ENCODE results near the gene RNF40.

RNF40 gene

DNA sequence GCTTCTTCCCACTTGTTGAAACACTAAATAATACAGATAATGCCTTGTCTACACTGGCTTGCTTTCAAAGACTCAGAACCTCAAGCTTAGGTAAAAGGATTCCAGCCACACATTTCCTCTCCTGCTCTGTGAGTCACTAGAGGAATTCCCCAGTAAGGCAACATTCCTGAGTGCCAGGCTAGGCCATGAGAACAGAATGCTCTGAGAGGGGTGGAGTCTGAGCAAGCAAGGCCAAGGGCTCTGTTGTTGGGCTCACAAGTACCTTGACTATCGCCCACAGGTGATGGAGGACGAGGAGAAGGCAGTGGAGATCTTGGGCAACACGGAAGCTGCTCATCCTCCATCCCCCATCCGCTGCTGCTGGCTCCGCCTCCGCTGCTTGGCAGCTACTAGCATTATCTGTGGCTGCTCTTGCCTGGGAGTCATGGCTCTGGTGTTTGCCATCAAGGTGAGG is 20.6 kb upstream of the RNF40 start:
- no peak for DNase-seq

DNA sequence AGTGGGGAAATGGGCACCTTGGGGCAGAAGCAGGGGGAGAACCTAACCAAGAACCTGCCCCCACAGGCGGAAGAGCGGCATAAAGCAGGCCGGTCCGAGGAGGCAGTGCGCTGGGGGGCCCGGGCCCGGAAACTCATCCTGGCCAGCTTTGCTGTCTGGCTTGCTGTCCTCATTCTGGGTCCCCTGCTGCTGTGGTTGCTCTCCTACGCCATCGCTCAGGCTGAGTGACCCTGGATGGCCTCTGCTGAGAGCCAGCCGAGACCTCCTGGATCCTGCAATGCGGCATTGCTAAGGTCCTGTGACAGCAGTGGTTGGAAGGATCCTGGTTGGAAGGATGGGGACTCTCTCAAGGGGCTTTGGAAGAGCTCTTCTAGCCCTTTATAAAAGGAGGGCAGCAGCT is 18.4 kb upstream of the RNF40 start:
- DNase-seq = no peak

DNA sequence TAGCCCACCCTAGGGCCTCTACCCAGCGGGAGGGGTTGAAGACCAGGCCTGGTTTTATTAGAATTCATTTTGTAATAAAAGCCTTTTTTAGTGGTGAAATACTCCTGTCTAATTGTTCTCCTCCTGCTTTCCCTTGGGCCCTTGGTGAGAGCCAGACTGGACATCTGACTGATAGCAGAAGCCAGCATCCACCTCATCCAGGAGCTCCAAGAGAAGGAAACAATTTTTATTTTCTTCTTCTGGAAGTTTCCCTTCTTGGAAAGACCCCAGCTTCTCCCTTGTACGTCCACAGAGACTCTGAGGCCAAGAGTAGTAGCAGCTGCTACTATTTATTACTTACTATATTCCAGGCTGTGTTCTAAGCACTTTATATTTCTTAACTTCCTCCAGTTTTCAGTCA is 17.9 kb upstream of the RNF40 start:
- DNase-seq = no peak

DNA sequence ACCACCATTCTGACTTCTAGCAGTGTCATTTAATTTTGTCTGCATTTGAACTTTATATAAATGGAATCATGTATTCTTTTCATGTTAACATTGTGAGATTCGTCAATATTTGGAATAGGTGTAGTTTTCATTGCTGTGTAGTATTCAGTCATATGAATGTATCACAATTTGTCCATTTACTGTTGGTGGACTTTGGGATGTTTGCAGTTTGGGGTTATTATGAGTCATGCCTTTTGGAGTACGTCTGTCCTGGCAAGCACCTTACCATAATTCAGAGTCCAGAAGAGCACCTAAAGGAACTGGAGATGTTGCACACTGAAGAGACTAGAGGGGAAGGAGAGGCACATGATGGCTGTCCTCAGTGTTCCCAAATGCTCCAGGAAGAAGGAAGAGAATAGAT is 17.0 kb upstream of the RNF40 start:
- no peak for DNase-seq

GRCh38 chr16:30746638-30747175 is 15.4 kb upstream of the RNF40 start:
- no peak for DNase-seq

DNA sequence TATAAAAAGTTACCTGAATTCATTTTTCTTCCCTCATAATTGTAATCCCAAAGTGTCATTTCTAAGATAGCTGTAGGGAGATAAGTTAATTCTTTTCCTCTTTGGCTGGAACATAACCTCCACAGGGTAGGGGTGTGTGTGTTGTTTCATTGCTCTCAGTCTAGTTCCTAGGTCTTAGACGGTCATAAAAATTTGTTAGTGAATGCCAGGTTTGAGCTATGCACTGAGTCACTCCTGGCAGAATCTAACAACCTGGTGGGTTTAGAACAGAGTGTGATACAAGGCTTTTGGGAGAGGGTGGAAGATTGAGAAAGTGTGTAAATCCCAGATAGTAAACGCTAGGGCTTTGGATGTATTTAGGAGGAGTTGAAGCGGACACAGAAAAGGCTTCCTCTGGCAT is 14.8 kb upstream of the RNF40 start:
- no peak for DNase-seq

DNA sequence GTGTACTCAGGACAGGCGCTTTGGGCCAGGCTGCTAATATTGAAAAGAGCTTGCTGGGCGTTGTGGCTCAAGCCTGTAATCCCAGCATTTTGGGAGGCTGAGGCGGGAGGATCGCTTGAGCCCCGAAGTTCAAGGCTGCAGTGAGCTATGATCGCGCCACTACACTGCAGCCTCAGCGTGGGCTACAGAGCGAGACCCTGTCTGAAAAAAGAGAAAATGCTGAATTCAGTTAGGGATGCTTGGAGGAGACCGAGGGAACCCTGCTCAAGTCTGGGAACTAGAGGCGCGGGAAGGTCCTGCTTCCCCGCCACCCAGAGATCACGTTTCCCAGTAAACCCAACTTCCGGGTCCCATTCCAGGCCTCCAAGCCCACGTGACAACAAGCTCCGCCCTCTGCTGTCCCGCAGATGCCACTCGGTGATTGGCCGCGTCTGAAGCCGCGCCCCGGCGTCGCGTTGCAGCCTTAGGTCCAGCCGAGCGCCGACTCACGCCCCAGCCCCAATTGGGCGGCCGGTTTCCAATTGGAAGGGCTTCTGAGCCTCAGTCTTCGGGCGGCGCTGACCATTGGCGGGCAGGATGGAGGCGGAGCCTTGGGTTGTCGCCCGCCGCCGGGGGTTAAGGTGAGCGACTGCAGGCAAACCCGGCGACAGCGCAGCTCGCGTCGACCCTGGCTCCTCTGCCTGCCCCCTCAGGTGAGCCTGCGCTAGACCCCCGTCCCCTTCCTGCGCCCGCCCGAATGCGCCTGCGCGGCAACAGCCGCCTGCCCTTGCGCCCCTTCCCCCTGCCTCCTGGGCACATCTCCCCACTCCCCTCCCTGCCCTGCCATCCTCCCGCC is 14.1 kb upstream of the RNF40 start, which contains the start of gene PHKG2:
TSS of gene PHKG2 (plus strand) at position 627 of the 835 bp plus-strand sequence. CDS start 396 bp downstream, outside the sequence.
- DNase-seq = peak; percentile 98 to 99

DNA sequence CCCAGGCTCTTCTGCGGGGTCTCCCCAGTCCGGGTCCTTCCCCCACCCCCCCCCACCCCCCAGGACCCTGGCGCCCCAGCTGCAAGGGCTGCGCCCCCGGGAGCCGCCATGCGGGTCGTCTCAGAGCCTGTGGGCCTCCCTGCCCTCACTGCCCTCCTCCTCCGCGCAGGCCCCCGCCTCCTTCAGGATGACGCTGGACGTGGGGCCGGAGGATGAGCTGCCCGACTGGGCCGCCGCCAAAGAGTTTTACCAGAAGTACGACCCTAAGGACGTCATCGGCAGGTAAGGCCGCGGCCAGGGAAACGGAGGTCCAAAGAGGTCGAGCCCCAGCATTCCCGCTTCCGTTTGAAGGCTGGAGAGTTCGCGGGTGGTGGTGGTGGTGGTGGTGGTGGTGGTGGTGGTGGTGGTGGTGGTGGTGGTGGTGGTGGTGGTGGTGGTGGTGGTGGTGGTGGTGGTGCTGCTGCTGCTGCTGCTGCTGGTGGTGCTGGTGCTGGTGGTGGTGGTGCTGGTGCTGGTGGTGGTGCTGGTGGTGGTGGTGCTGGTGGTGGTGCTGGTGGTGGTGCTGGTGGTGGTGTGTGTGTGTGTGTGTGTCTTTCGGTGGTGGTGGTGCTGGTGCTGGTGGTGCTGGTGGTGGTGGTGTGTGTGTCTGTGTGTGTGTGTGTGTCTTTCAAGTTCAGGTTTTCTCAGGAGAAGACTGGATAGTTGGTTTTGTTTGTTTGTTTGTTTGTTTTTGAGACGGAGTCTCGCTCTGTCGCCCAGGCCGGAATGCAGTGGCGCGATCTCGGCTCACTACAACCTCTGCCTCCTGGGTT is 13.3 kb upstream of the RNF40 start:
- DNase-seq = peak; percentile 25 to 36

DNA sequence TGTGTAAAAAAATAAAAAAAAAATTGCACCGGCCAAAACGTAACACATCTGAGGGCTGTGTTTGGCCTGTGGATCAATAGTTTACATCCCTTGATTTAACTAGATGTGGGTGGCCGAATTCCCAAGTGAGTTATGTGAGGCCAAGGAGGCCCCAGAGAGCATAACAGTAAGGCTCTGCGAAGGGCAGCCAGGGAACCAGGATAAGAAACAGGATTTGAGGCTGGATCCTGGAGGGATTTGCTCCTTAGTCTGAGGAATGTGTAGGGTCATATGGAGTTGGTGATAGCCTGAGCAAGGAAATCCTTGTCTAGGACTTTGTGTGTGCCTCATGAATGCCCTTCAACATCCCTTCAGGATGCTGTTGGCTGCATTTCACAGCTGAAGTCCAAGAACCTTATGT is 11.9 kb upstream of the RNF40 start:
- no peak for DNase-seq

- no peak for DNase-seq
Observed at GRCh38 chr16:30750876-30751465, 11.2 kb upstream of the RNF40 start.

DNA sequence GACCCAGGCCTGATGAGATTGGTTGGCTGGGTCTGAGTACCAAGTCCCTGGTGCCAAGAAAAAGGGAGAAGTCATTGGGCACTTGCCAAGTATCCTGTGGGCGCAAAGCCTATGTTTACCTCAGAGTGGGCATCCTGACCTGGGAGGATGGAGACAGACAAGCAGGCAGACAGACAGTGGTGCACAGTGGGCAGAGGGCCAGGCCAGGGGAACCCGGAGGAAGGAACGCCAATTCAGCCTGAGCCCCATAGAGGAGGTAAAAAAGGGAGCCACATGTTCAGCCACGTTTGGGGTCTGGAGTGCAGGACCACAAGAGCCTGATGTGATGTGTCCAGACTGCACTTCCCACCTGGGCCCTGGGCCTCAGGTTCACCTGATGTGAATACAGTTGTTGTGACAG is 8.5 kb upstream of the RNF40 start:
- DNase-seq = no peak

DNA sequence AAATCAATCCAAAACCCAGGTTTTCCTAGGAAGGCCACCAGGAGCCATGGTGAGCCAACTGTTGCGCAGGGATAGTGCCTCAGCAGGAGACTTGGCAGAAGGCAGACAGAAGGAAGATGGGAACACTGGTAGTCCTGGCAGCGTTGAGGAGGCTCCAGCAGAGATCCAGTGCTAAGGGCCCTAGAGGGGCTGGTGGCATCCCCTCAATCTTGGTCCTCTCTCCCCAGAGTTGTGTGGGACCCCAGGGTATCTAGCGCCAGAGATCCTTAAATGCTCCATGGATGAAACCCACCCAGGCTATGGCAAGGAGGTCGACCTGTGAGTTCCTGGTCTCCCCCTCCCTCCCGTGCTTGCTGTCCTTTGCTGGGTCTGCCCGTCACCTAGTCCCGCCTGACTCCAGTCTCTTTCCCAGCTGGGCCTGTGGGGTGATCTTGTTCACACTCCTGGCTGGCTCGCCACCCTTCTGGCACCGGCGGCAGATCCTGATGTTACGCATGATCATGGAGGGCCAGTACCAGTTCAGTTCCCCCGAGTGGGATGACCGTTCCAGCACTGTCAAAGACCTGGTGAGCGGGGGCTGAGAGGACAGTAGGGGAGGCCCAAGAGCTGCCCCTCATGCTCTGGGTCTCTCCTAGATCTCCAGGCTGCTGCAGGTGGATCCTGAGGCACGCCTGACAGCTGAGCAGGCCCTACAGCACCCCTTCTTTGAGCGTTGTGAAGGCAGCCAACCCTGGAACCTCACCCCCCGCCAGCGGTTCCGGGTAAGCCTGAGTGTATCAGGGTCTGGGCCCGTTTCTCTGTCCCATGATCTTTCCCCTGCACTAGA is 6.0 kb upstream of the RNF40 start:
- no peak for DNase-seq

DNA sequence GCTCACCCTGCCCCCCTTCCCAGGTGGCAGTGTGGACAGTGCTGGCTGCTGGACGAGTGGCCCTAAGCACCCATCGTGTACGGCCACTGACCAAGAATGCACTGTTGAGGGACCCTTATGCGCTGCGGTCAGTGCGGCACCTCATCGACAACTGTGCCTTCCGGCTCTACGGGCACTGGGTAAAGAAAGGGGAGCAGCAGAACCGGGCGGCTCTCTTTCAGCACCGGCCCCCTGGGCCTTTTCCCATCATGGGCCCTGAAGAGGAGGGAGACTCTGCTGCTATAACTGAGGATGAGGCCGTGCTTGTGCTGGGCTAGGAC is 5.4 kb upstream of the RNF40 start:
- no peak for DNase-seq

- DNase-seq = no peak
Observed at GRCh38 chr16:30757316-30757715, 4.8 kb upstream of the RNF40 start.

GRCh38 chr16:30758988-30759491 is 3.1 kb upstream of the RNF40 start:
- no peak for DNase-seq

GRCh38 chr16:30760001-30760559 is 2.0 kb upstream of the RNF40 start:
- DNase-seq = no peak

- no peak for DNase-seq
Observed at GRCh38 chr16:30760577-30761426, 1.3 kb upstream of the RNF40 start.

GRCh38 chr16:30761427-30761927 is 645 bp upstream of the RNF40 start:
- DNase-seq = peak; percentile 45 to 59

- DNase-seq = no peak
Observed at GRCh38 chr16:30762991-30763725, 1.0 kb downstream of the RNF40 start.

DNA sequence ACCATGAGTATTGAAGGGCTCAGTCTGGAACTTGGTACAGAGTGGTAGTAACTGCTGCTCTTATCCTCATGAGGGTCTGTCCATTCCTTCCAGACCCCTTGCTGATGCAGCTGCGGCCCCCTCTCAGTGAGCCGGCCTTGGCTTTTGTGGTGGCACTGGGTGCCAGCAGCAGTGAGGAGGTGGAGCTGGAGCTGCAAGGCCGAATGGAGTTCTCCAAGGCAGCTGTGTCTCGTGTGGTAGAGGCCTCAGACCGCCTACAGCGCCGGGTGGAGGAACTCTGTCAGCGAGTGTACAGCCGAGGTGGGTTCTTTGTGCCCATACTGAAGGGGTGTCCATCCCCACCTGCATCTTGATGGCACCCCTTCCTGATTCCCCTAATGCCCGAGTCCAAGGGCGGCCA is 2.0 kb downstream of the RNF40 start:
- DNase-seq = no peak

All from activated CD4-positive, alpha-beta T cell treated with anti-CD3 and anti-CD28 coated beads, Interleukin-2, amount 50 U/mL, for 48 hours (primary cell).